GM12878 (cell line): Measurements from ENCODE around the gene DNAJC9. TPM values are rescaled to one million over a fixed set of nuclear protein-coding genes. Genes with fewer than 3 reads are reported as not detected.

Experiments used
- ATAC-seq: fragments of 200-7000 bp; cut with Tn5 transposase; 3 replicates; pipeline ENCODE4 v1.9.1; 2020; ENCODE audit warnings: mild to moderate bottlenecking, moderate library complexity
- BruUV-seq: library from RNA; stranded (reverse); fragments of 400-500 nt; replicated peaks from 2 replicates; lab custom pipeline; 2021; lab: Mats Ljungman, UMichigan
- CTCF ChIA-PET: fragments of 300-600 bp; sonication (Branson Sonifier 250); formaldehyde crosslinking; extraction: SDS; loops from one replicate; lab custom pipeline; 2021; ENCODE audit warnings: inconsistent platforms; lab: Yijun Ruan, JAX
- POLR2A ChIA-PET: fragments of 350-600 bp; formaldehyde crosslinking; extraction: SDS; loops from one replicate; lab custom pipeline; 2021; ENCODE audit warnings: inconsistent platforms; lab: Charles Lee
- RAD21 ChIA-PET: fragments of 300-600 bp; sonication (Branson Sonifier 250); formaldehyde crosslinking; loops from one replicate; lab custom pipeline; 2023; ENCODE audit warnings: antibody characterized with exemption; ENCODE audit not compliant: unreplicated experiment; lab: Charles Lee
- SMC1A ChIA-PET: fragments of 300-600 bp; sonication (Branson Sonifier 250); formaldehyde crosslinking; loops from one replicate; lab custom pipeline; 2023; ENCODE audit not compliant: unreplicated experiment, uncharacterized antibody; lab: Charles Lee
- DNase-seq: peaks from one replicate; pipeline ENCODE4 v3.0.0-alpha.2; 2011; ENCODE audit warnings: low read depth, low spot score
- FAIRE-seq: peaks from 3 replicates; lab custom pipeline; 2011; peaks lifted over from hg19 to GRCh38; lab: Jason Lieb, UNC
- H2AFZ ChIP-seq: 2 replicates; pipeline ENCODE4 v1.6.0; 2011; ENCODE audit warnings: low read depth, low read length, control low read depth; ENCODE audit not compliant: control insufficient read depth
- H3K27ac ChIP-seq: 2 replicates; pipeline ENCODE4 v1.5.1; 2011; ENCODE audit warnings: control low read depth; ENCODE audit not compliant: control insufficient read depth, insufficient read depth
- H3K27me3 ChIP-seq, 2 experiments: replicated peaks in 1 of 2; 2 replicates each; pipeline versions ENCODE4 v1.6.0 to v1.6.1; 2011; ENCODE audit warnings: low read length in 1 of 2; ENCODE audit not compliant: control insufficient read depth in 2 of 2, insufficient read depth in 2 of 2
- H3K36me3 ChIP-seq, 2 experiments: 2 replicates each; pipeline ENCODE4 v1.5.1; 2011; ENCODE audit warnings: low read length in 1 of 2; ENCODE audit not compliant: control insufficient read depth in 2 of 2, insufficient read depth in 2 of 2
- H3K4me1 ChIP-seq: 2 replicates; pipeline ENCODE4 v1.6.1; 2011; ENCODE audit warnings: mild to moderate bottlenecking, low read length, moderate library complexity, mixed read lengths; ENCODE audit not compliant: control insufficient read depth, insufficient read depth
- H3K4me2 ChIP-seq: 2 replicates; pipeline ENCODE4 v1.6.0; 2011; ENCODE audit warnings: control low read depth; ENCODE audit not compliant: control insufficient read depth, insufficient read depth
- H3K4me3 ChIP-seq: fragments of 200-600 bp; sonication (generic); 2 replicates; pipeline ENCODE4 v1.5.1; 2016
- H3K79me2 ChIP-seq: 2 replicates; pipeline ENCODE4 v1.6.0; 2011; ENCODE audit warnings: low read length; ENCODE audit not compliant: control insufficient read depth, insufficient read depth
- H3K9ac ChIP-seq: 2 replicates; pipeline ENCODE4 v1.8.0; 2011; ENCODE audit warnings: low read length, control low read depth, mixed read lengths; ENCODE audit not compliant: control insufficient read depth, insufficient read depth
- H3K9me3 ChIP-seq: replicated peaks from 3 replicates; pipeline ENCODE4 v1.5.1; 2011; ENCODE audit warnings: mild to moderate bottlenecking, low read length; ENCODE audit not compliant: control insufficient read depth, insufficient read depth
- H4K20me1 ChIP-seq: 2 replicates; pipeline ENCODE4 v1.6.0; 2011; ENCODE audit not compliant: control insufficient read depth, insufficient read depth
- ATF7 ChIP-seq: fragments of 450-650 bp; IDR thresholded peaks from 2 replicates; pipeline ENCODE4 v1.6.1; 2016; ENCODE audit warnings: low read depth, mild to moderate bottlenecking
- CBX5 ChIP-seq: sonication (generic); IDR thresholded peaks from 2 replicates; pipeline ENCODE4 v1.6.1; 2016; ENCODE audit warnings: low read depth, moderate library complexity, mild to moderate bottlenecking, inconsistent platforms
- GABPA ChIP-seq: IDR thresholded peaks from 2 replicates; pipeline ENCODE4 v1.6.1; 2014; ENCODE audit warnings: antibody characterized with exemption, low read depth, mild to moderate bottlenecking, inconsistent platforms
- HCFC1 ChIP-seq: fragments of 150-350 bp; IDR thresholded peaks from 2 replicates; pipeline ENCODE4 v1.6.1; 2014; ENCODE audit warnings: low read length
- JUND ChIP-seq: IDR thresholded peaks from 2 replicates; pipeline ENCODE4 v1.6.1; 2012; ENCODE audit warnings: low read depth, mild to moderate bottlenecking, low read length, improper control_type of control experiment, moderate library complexity
- MYB ChIP-seq: fragments of 150-350 bp; IDR thresholded peaks from 2 replicates; pipeline ENCODE4 v1.6.1; 2014; ENCODE audit warnings: mild to moderate bottlenecking, low read depth, low read length, borderline replicate concordance
- SP1 ChIP-seq: IDR thresholded peaks from one replicate; pipeline ENCODE4 v1.6.1; 2011; ENCODE audit warnings: low read depth, low read length
- SRF ChIP-seq, 2 experiments: IDR thresholded peaks; 2 replicates each; pipeline ENCODE4 v1.6.1; 2011; ENCODE audit warnings: low read depth in 2 of 2, low read length in 2 of 2, mild to moderate bottlenecking in 1 of 2, moderate library complexity in 1 of 2
- SUZ12 ChIP-seq: fragments of 200-600 bp; sonication (generic); IDR thresholded peaks from one replicate; pipeline ENCODE4 v1.6.1; 2018; ENCODE audit warnings: antibody characterized with exemption, mild to moderate bottlenecking; ENCODE audit not compliant: unreplicated experiment
- ZNF274 ChIP-seq: IDR thresholded peaks from one replicate; pipeline ENCODE4 v1.8.0; 2011; ENCODE audit not compliant: insufficient read length, insufficient read depth
- ZZZ3 ChIP-seq: IDR thresholded peaks from 2 replicates; pipeline ENCODE4 v1.6.1; 2011; ENCODE audit warnings: low read depth; ENCODE audit not compliant: control insufficient read depth, insufficient read length
- WGBS: methylation state at CpG from one replicate; pipeline ENCODE4 v1.1.6; 2016; ENCODE audit warnings: low lambda C conversion rate; ENCODE audit not compliant: insufficient replicate concordance, insufficient coverage; ENCODE audit errors: missing lambda C conversion rate; 5-methylcytosine and 5-hydroxymethylcytosine counted together
- in situ Hi-C: fragments of 300-500 bp; cut with MboI; formaldehyde crosslinking; loops from 9 replicates; pipeline ENCODE4 v1.14.3; 2018; ENCODE audit warnings: mixed read lengths
- intact Hi-C: fragments of 100-400 bp; cut with micrococcal nuclease; formaldehyde crosslinking; loops from one replicate; pipeline ENCODE4 v1.14.2; 2022; ENCODE audit not compliant: unreplicated experiment
- polyA plus RNA-seq, 11 experiments: library from polyadenylated mRNA; depleted of rRNA in 4 of 11; unstranded in 6 of 11; stranded (reverse) in 5 of 11; fragments of >200 nt; fragmentation: Nextera tagmentation in 4 of 11; fragmentation: Illumina TruSeq in 1 of 11; extraction: Ambion mirVana in 4 of 11; extraction: Trizol in 1 of 11; gene quantifications; 1 replicate in 1 of 11; 2 replicates in 10 of 11; pipeline versions ENCODE4 v1.2.1 to v1.2.3, GENCODE V29; 2011 to 2016; ENCODE audit warnings: inconsistent platforms in 2 of 11, missing spikeins in 2 of 11, low read depth in 1 of 11
- total RNA-seq, 4 experiments: library from RNA; depleted of rRNA in 3 of 4; stranded (reverse); fragments of >200 nt in 3 of 4; fragmentation: Illumina TruSeq in 1 of 4; extraction: Trizol in 1 of 4; gene quantifications; 2 replicates each; pipeline versions ENCODE4 v1.2.1 to v1.2.3, GENCODE V29; 2013 to 2021
- TF ChIP-seq, protein P1 (sequence below): fragments of 450-650 bp; formaldehyde crosslinking; IDR thresholded peaks from 2 replicates; pipeline ENCODE4 v1.4.0; 2022; ENCODE audit warnings: mild to moderate bottlenecking, moderate library complexity
- TF ChIP-seq, protein P2 (sequence below): IDR thresholded peaks from 2 replicates; pipeline ENCODE4 v1.6.1; 2012; ENCODE audit warnings: low read length, inconsistent platforms

Gene DNAJC9
- total and polyA plus RNA-seq, 10 of the 15 experiments (the other 5 are each of a cell fraction or from before 2014, with no cell fraction given): 15.0 to 72.9 (median 41.8) TPM

GRCh38 chr10:73228247-73228646 is 18.8 kb downstream of the DNAJC9 start:
- 78% methylated on average over 2 of the region's 3 CpGs for WGBS
- Histone ChIP-seq H2AFZ (no peak overlapping the region), H3K36me3 (peaks cover 2 to 8% of the 10 kb centered on the region in 2 experiments; a peak in 3 of 4 replicates), H3K4me1 (no peaks in the 10 kb centered on the region), H3K27me3 (no peaks in the 10 kb centered on the region), H4K20me1 (no peaks in the 10 kb centered on the region), H3K27ac (no peak overlapping the region), H3K4me3 (no peak overlapping the region), H3K9ac (no peak overlapping the region)
- ChIA-PET CTCF (interaction anchor here (2.4 kb wide), 1 partner anchor 15 kb away, joined by 5 read pairs; no protein-coding TSS in a partner anchor), RAD21 (no interaction called here), SMC1A (no interaction called here), POLR2A (no interaction called here)
- no TSS peak for BruUV-seq
- in situ Hi-C loops: no loop called here
- FAIRE-seq: no peak
- no peak for TF ChIP-seq MYB
- TF ChIP-seq ZZZ3: no peak
- TF ChIP-seq GABPA: no peak
- no peak for TF ChIP-seq HCFC1
- TF ChIP-seq, protein P1, sequence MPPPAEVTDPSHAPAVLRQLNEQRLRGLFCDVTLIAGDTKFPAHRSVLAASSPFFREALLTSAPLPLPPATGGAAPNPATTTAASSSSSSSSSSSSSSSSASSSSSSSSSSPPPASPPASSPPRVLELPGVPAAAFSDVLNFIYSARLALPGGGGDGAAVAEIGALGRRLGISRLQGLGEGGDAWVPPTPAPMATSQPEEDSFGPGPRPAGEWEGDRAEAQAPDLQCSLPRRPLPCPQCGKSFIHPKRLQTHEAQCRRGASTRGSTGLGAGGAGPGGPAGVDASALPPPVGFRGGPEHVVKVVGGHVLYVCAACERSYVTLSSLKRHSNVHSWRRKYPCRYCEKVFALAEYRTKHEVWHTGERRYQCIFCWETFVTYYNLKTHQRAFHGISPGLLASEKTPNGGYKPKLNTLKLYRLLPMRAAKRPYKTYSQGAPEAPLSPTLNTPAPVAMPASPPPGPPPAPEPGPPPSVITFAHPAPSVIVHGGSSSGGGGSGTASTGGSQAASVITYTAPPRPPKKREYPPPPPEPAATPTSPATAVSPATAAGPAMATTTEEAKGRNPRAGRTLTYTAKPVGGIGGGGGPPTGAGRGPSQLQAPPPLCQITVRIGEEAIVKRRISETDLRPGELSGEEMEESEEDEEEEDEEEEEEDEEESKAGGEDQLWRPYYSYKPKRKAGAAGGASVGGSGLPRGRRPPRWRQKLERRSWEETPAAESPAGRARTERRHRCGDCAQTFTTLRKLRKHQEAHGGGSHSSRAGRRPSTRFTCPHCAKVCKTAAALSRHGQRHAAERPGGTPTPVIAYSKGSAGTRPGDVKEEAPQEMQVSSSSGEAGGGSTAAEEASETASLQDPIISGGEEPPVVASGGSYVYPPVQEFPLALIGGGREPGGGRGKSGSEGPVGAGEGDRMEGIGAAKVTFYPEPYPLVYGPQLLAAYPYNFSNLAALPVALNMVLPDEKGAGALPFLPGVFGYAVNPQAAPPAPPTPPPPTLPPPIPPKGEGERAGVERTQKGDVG (CRISPR knock-in tag): no peak
- no peak for TF ChIP-seq CBX5
- TF ChIP-seq SRF (IDR thresholded peaks at IDR 0.05; ENCODE audit: low read depth in 2 of 2, low read length in 2 of 2): no peak
- TF ChIP-seq, protein P2, sequence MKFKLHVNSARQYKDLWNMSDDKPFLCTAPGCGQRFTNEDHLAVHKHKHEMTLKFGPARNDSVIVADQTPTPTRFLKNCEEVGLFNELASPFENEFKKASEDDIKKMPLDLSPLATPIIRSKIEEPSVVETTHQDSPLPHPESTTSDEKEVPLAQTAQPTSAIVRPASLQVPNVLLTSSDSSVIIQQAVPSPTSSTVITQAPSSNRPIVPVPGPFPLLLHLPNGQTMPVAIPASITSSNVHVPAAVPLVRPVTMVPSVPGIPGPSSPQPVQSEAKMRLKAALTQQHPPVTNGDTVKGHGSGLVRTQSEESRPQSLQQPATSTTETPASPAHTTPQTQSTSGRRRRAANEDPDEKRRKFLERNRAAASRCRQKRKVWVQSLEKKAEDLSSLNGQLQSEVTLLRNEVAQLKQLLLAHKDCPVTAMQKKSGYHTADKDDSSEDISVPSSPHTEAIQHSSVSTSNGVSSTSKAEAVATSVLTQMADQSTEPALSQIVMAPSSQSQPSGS: no peak
- no peak for TF ChIP-seq SUZ12
- no peak for TF ChIP-seq ATF7
- no peak for TF ChIP-seq JUND
- TF ChIP-seq SP1: no peak
- no peak for TF ChIP-seq ZNF274
- TF ChIP-seq, all 136 proteins: peak for 0
- no peaks in the 10 kb centered on the region for H3K79me2 ChIP-seq
- DNase-seq (no peak), ATAC-seq (no peak)
- intact Hi-C loops: no loop called here
- H3K9me3 ChIP-seq: no peaks in the 10 kb centered on the region
- H3K4me2 ChIP-seq: no peak overlapping the region
